Keratinocyte (primary cell): ENCODE results near the gene MISP. TPM values are rescaled to one million over a fixed set of nuclear protein-coding genes. Genes with fewer than 3 reads are reported as not detected.

Experiments
- DNase-seq: peaks from one replicate; pipeline ENCODE4 v3.0.0-alpha.2; 2011; ENCODE audit warnings: low read depth, missing footprints, low spot score
- FAIRE-seq: peaks from 2 replicates; lab custom pipeline; 2011; peaks lifted over from hg19 to GRCh38; lab: Jason Lieb, UNC
- H2AFZ ChIP-seq: 2 replicates; pipeline ENCODE4 v1.6.0; 2012; ENCODE audit warnings: low read length, control low read depth, inconsistent platforms; ENCODE audit not compliant: control insufficient read depth
- H3K27ac ChIP-seq: 2 replicates; pipeline ENCODE4 v1.5.1; 2011; ENCODE audit warnings: low read length; ENCODE audit not compliant: control insufficient read depth, insufficient read depth
- H3K27me3 ChIP-seq: 3 replicates; pipeline ENCODE4 v1.6.0; 2011; ENCODE audit warnings: low read length; ENCODE audit not compliant: control insufficient read depth, insufficient read depth; ENCODE audit errors: extremely low read depth
- H3K36me3 ChIP-seq, 2 experiments: 2 replicates in 1 of 2; 3 replicates in 1 of 2; pipeline ENCODE4 v1.5.1; 2011; ENCODE audit warnings: low read length in 2 of 2, mild to moderate bottlenecking in 1 of 2; ENCODE audit not compliant: control insufficient read depth in 2 of 2, insufficient read depth in 2 of 2; ENCODE audit errors: extremely low read depth in 1 of 2
- H3K4me1 ChIP-seq: 3 replicates; pipeline ENCODE4 v1.5.1; 2011; ENCODE audit warnings: low read length; ENCODE audit not compliant: control insufficient read depth, insufficient read depth; ENCODE audit errors: extremely low read depth
- H3K4me2 ChIP-seq: 3 replicates; pipeline ENCODE4 v1.6.0; 2011; ENCODE audit warnings: low read depth, low read length; ENCODE audit not compliant: control insufficient read depth, insufficient read depth; ENCODE audit errors: extremely low read depth
- H3K4me3 ChIP-seq, 3 experiments: fragments of 200-600 bp in 1 of 3; sonication (generic) in 1 of 3; 2 replicates in 2 of 3; 3 replicates in 1 of 3; pipeline ENCODE4 v1.5.1; 2011 to 2016; ENCODE audit warnings: low read length in 3 of 3, mild to moderate bottlenecking in 3 of 3, control low read depth in 2 of 3, inconsistent platforms in 1 of 3, low read depth in 1 of 3, mixed read lengths in 1 of 3, mixed run types in 1 of 3, moderate library complexity in 1 of 3; ENCODE audit not compliant: control insufficient read depth in 2 of 3, insufficient read depth in 2 of 3; ENCODE audit errors: extremely low read depth in 1 of 3
- H3K79me2 ChIP-seq: 2 replicates; pipeline ENCODE4 v1.6.0; 2012; ENCODE audit warnings: low read length; ENCODE audit not compliant: control insufficient read depth, insufficient read depth
- H3K9ac ChIP-seq: 3 replicates; pipeline ENCODE4 v1.6.0; 2011; ENCODE audit warnings: low read length; ENCODE audit not compliant: control insufficient read depth, insufficient read depth; ENCODE audit errors: extremely low read depth
- H3K9me1 ChIP-seq: 3 replicates; pipeline ENCODE4 v1.6.0; 2011; ENCODE audit warnings: low read length; ENCODE audit not compliant: control insufficient read depth, insufficient read depth; ENCODE audit errors: extremely low read depth
- H3K9me3 ChIP-seq: 2 replicates; pipeline ENCODE4 v1.5.1; 2012; ENCODE audit warnings: low read depth, low read length; ENCODE audit not compliant: control insufficient read depth
- H4K20me1 ChIP-seq: 3 replicates; pipeline ENCODE4 v1.6.0; 2011; ENCODE audit warnings: low read length; ENCODE audit not compliant: control insufficient read depth, insufficient read depth; ENCODE audit errors: extremely low read depth
- EZH2 ChIP-seq: IDR thresholded peaks from one replicate; pipeline ENCODE4 v1.6.1; 2012; ENCODE audit warnings: inconsistent platforms, mild to moderate bottlenecking, low read length, moderate library complexity
- dilution Hi-C: fragments of 300-500 bp; cut with MboI; formaldehyde crosslinking; loops from one replicate; pipeline ENCODE4 v1.7.0; 2020; ENCODE audit warnings: low sequenced_read_pairs; ENCODE audit not compliant: extremely low pct_ligation_motif_present
- polyA plus RNA-seq, 5 experiments: library from polyadenylated mRNA; depleted of rRNA in 3 of 5; stranded (reverse) in 3 of 5; stranded (forward) in 1 of 5; unstranded in 1 of 5; fragments of >200 nt; gene quantifications; 1 replicate in 1 of 5; 2 replicates in 3 of 5; 3 replicates in 1 of 5; pipeline versions ENCODE4 v1.2.1 to v1.2.3, GENCODE V29; 2011 to 2012; ENCODE audit warnings: missing spikeins in 2 of 5, low read depth in 1 of 5, low replicate concordance in 1 of 5
- TF ChIP-seq, protein P1 (sequence below), 3 experiments: IDR thresholded peaks in 1 of 3; conservative IDR thresholded peaks in 1 of 3; optimal IDR thresholded peaks in 1 of 3; 2 replicates in 2 of 3; 3 replicates in 1 of 3; pipeline versions ENCODE3 to v1.5.1; 2011; ENCODE audit warnings: low read length in 3 of 3, mild to moderate bottlenecking in 3 of 3, moderate library complexity in 2 of 3, control low read depth in 1 of 3, inconsistent platforms in 1 of 3; ENCODE audit not compliant: insufficient read depth in 2 of 3; ENCODE audit errors: extremely low read depth in 1 of 3

The MISP gene
- polyA plus RNA-seq, 1 donor (not counting 4 experiments of a cell fraction or from before 2014, with no cell fraction given) = 17.5 TPM

DNA sequence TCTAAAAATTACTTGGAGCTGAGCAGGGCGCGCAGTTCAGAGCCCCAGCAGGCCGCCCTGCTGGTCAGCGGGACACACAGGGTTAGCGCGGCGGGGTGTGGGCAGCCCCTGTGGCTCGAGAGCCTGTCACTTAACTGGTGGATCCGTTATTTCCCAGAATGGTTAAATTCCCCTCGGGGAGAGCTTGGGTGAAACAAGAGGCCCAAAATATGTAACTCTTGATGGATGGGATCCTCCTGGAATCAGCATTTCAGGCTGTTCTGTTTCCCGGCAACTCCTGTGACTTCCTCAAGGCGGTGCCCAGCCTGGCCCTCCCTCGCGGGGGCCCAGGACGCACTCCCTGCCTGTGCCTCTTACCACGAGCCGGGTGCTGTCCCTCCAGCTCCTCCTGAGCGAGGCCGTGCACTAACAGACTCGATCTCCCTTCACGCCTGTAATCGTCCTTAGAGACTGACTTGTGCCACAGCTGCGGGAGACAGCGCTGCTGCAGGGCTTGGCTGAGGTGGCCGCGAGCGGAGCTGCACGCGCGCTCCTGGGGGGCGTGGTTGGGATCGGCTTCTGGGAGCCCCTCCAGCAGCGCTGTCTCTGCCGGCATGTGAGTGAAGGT is 56.0 kb downstream of the MISP start:
- DNase-seq = no peak
- FAIRE-seq = no peak
- H3K79me2 ChIP-seq = peaks cover 72% of the 10 kb centered on the region
- H3K9me3 ChIP-seq = no peaks in the 10 kb centered on the region
- H3K4me1 ChIP-seq = peaks cover 5% of the 10 kb centered on the region
- no peak overlapping the region for H3K4me2 ChIP-seq
- no peak overlapping the region for H3K4me3 ChIP-seq
- no peaks in the 10 kb centered on the region for H3K27me3 ChIP-seq
- H4K20me1 ChIP-seq = peaks cover 70% of the 10 kb centered on the region
- dilution Hi-C loops = no loop called here
- H3K9me1 ChIP-seq = no peaks in the 10 kb centered on the region
- H2AFZ ChIP-seq = no peak overlapping the region
- no peak for TF ChIP-seq EZH2
- TF ChIP-seq, protein P1, sequence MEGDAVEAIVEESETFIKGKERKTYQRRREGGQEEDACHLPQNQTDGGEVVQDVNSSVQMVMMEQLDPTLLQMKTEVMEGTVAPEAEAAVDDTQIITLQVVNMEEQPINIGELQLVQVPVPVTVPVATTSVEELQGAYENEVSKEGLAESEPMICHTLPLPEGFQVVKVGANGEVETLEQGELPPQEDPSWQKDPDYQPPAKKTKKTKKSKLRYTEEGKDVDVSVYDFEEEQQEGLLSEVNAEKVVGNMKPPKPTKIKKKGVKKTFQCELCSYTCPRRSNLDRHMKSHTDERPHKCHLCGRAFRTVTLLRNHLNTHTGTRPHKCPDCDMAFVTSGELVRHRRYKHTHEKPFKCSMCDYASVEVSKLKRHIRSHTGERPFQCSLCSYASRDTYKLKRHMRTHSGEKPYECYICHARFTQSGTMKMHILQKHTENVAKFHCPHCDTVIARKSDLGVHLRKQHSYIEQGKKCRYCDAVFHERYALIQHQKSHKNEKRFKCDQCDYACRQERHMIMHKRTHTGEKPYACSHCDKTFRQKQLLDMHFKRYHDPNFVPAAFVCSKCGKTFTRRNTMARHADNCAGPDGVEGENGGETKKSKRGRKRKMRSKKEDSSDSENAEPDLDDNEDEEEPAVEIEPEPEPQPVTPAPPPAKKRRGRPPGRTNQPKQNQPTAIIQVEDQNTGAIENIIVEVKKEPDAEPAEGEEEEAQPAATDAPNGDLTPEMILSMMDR (optimal IDR thresholded peaks at IDR 0.05 in 1 of 3, IDR thresholded peaks at IDR 0.05 in 1 of 3, conservative IDR thresholded peaks at IDR 0.05 in 1 of 3; ENCODE audit: extremely low read depth in 1 of 3, insufficient read depth in 2 of 3, low read length in 3 of 3) = no peak
- H3K36me3 ChIP-seq = peaks cover 35 to 76% of the 10 kb centered on the region in 2 experiments
- no peak overlapping the region for H3K9ac ChIP-seq
- H3K27ac ChIP-seq = no peak overlapping the region

DNA sequence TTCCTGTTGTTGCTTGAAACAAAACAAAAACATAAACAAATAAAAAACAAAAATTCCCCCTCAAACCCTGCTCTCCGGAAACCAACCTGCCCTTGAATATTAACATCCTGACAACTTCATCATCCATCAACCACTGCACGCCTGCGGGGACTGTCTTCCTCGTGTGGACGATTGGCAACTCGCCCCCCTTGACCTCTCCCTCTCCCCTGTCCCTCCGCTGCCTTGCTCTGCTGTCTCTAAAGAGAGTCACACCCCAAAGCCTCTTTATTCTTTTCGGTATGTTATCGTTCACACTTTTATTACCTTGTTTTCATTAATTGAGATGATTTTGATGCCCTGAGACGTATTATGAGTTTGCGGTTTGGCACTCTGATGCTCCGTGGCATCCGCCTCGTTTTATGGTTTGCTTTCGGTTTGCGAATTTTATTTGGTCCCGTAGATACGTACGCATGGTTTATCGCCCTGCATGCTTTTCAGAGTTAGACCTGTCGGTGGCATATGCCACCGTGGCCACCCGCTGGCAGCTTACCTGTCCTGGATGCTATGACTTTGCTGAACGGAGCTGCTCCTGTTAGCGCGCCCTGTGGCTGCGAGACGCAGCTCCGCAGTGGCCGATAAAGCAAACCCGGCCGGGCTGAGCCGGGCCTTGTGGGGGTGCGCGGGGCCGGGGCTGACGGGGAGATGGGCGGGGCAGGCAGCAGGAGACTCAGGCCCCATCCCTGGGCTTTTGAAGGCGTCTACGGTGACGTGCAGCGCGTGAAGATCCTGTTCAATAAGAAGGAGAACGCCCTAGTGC is 56.9 kb downstream of the MISP start:
- Histone ChIP-seq H3K4me3 (no peak overlapping the region), H3K9ac (no peak overlapping the region), H4K20me1 (peaks cover 61% of the 10 kb centered on the region), H2AFZ (no peak overlapping the region), H3K4me2 (no peak overlapping the region), H3K9me1 (no peaks in the 10 kb centered on the region), H3K27me3 (no peaks in the 10 kb centered on the region), H3K79me2 (peaks cover 63% of the 10 kb centered on the region), H3K9me3 (no peaks in the 10 kb centered on the region), H3K4me1 (no peaks in the 10 kb centered on the region), H3K36me3 (peaks cover 35 to 67% of the 10 kb centered on the region in 2 experiments), H3K27ac (no peak overlapping the region)
- TF ChIP-seq EZH2 = no peak
- TF ChIP-seq, protein P1 (optimal IDR thresholded peaks at IDR 0.05 in 1 of 3, IDR thresholded peaks at IDR 0.05 in 1 of 3, conservative IDR thresholded peaks at IDR 0.05 in 1 of 3; ENCODE audit: extremely low read depth in 1 of 3, insufficient read depth in 2 of 3, low read length in 3 of 3) = no peak
- FAIRE-seq (no peak), DNase-seq (no peak)
- dilution Hi-C loops = no loop called here
